ENCODE results near the gene RAB5IF.

Gene RAB5IF

DNA sequence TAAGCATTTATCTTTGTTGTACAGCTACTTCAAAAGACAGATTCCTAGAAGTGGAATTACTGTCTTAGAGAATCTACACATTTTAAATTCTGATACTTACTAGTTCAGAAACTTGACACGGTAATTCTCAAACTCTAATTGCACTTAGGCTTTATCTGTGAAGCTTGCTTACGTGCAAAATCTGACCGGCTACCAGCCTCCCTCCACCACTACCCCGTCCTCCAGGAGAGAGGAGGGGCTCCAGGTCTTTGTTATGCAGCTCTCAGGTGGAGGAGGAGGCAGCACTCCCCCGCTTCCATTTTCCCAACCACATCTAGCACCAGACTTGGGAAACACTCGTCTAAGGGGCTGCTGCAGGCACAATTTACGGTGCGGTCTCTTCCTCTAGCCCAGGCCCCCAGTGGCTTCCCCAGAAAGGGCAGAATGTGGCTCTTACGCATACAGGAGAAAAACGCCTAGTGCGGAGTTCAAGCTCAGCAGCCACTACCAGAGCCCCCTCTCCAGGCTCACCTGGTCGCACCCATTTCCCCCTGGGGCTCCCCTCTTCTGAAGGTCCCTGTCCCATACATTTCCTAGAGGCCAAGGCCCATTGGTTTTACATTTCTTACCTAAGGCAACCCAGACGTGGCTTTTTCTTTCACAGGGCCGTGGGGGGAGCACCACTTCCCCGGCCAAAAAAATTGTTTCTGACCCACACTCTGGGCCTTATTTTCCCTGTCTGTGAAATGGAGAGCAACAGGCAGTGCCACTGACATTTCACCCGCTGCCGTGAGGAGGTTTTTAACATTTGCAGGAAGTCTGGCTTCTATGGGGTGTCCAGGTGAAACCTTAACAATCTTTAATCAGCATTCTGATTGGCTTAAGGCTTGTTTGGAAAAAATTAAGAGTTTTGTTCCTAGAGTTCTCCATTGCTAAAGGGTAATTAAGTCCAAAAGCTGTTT is 33.7 kb upstream of the RAB5IF start:
- TF ChIP-seq, protein P1, sequence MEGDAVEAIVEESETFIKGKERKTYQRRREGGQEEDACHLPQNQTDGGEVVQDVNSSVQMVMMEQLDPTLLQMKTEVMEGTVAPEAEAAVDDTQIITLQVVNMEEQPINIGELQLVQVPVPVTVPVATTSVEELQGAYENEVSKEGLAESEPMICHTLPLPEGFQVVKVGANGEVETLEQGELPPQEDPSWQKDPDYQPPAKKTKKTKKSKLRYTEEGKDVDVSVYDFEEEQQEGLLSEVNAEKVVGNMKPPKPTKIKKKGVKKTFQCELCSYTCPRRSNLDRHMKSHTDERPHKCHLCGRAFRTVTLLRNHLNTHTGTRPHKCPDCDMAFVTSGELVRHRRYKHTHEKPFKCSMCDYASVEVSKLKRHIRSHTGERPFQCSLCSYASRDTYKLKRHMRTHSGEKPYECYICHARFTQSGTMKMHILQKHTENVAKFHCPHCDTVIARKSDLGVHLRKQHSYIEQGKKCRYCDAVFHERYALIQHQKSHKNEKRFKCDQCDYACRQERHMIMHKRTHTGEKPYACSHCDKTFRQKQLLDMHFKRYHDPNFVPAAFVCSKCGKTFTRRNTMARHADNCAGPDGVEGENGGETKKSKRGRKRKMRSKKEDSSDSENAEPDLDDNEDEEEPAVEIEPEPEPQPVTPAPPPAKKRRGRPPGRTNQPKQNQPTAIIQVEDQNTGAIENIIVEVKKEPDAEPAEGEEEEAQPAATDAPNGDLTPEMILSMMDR (IDR thresholded peaks at IDR 0.05; ENCODE audit: low read depth, low read length): no peak
- DNase-seq (ENCODE audit: extremely low read depth, low read depth): no peak

DNA sequence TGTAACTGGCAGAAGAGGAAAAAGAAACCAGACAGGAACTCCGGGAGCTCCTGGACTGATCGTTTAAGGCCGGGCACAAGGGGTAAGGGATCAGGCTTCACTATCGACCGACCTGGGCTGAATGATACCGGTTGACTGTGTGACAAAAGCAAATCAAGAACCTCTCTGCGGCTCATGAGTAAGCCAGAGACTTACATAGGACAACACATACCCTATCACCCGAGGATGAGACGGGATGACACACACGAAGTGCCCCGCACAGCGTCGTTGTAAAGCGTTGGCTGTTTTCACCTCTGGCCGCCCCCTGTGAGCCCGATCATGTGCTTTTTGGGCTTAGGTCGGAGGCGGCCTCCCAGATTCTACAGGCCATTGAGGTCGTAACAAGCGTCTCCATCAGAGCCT is 32.9 kb upstream of the RAB5IF start:
- TF ChIP-seq, protein P1 (IDR thresholded peaks at IDR 0.05; ENCODE audit: low read depth, low read length): no peak
- DNase-seq (ENCODE audit: extremely low read depth, low read depth): no peak

DNA sequence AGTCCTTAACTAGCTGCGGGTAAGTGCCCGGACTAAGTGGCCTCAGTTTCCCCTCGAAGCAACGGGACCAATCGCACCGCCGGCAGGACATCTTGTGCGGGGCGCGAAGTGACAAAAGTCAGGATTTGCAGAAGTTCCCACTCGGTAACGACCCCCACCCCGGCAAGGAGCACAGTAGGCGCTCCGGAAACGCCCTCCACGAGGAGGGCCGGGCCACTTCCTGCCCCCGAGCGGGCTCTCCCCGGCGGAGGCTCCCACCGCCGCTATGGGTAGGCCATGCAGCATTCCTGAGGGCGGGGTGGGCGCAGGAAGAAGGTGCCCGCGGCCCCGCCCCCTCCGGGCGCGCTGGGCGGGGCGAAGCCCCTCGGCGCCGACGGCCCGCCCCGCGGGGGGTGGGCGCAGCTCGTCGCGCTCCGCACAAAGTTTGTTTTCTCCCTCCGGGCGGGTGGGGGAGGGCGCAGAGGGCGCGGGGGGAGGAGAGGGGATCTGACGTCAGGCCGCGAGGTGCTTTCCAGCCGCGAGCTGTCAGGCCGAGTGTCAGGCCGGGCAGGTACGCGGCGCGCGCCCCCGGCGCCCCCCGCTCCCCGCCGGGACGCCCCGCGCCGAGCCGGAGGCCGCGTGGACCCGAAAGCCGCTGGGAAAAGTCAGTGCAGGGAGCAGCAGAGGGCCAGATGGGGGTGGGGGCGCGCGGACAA is 32.3 kb upstream of the RAB5IF start, which contains the start of gene TGIF2:
TSS of gene TGIF2 (plus strand) at position 495 of the 695 bp plus-strand sequence. CDS start 5,178 bp downstream, outside the sequence.
- TF ChIP-seq, protein P1 (IDR thresholded peaks at IDR 0.05; ENCODE audit: low read depth, low read length): no peak
- DNase-seq (ENCODE audit: extremely low read depth, low read depth): no peak

DNA sequence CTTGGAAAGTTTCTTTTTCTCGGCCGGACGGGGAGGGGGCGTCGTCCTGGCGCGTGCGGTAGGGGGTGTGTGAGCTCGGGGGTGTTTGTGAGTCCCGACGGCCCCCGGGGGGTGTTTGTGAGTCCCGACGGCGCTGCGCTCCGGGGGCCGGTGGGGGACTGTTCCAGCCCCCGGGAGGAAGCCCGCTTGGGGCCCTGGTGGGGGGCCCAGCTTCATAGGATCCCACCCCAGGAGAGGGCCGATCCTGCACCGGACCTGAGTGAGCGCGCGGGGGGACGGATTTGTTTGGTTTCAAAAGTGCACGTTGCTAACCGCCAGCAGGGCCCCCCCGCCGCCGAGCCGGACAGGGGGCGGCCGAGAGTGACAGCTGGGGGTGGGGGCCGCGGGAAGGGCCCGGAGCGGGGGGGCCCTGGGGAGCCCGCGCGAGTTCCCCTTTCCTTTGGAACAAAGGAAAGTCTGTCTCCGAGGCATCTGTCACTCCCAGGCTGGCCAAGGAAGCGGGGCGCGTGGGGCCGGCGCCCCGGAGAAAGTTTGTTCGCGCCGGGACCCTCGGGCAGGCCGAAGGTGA is 31.7 kb upstream of the RAB5IF start:
- TF ChIP-seq, protein P1 (IDR thresholded peaks at IDR 0.05; ENCODE audit: low read depth, low read length): no peak
- DNase-seq (ENCODE audit: extremely low read depth, low read depth): no peak

DNA sequence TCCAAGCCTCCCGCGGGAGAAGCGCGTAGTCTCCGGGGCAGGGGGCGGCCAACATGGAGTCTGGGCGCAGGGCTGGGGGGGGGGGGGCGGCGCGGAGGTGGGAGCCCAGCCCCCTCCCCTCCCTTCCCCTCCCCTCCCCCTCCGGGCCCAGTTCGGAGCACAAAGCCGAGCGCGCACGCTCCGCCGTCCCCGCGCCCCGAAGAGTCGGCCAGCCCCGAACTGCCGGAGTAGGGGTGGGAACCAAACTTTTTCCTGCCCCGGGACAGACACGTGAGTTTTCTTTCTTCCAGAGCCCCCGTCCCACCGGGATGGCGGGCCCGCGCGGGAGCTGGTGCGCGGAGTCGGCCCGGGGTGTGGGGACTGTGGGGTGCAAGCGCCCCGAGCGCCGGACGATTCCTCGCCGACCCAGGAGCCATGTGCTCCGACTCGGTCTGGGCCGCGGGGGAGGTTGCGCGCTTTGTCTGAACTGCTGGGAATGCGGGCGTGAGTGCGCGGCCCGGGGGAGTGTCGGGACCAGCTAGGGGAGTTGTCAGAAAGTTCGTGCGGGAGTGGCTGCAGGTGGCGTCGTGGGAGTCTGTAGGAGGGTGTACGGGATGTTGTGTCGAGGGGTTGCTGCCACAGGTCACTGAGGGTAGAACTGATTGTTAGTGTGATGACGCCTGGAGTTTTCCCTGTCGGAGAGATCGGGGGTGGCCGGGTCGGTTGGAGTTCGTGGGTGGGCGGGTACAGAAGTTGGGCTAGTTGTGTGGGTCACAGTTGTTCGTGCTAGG is 31.0 kb upstream of the RAB5IF start:
- TF ChIP-seq, protein P1 (IDR thresholded peaks at IDR 0.05; ENCODE audit: low read depth, low read length): no peak; the same call in 1 of the 2 replicates
- no peak for DNase-seq (ENCODE audit: extremely low read depth, low read depth)

DNA sequence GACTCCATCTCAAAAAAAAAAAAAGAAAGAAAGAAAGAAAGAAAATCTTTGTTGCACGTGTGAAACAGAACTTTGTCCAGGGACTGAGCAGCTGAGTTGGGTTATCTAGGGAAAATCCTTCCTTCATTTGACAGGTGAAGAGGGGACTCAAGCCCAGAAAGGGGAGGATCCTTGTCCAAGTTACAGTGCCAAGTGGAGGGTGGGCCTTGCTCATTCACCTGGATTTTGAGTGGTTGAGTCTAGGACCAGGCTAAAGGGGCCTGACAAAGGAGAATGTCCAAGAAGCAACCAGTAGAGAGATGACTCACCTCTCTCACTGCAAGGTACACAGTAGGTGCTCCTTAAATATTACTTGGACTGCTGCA is 29.5 kb upstream of the RAB5IF start:
- TF ChIP-seq, protein P1 (IDR thresholded peaks at IDR 0.05; ENCODE audit: low read depth, low read length): no peak
- no peak for DNase-seq (ENCODE audit: extremely low read depth, low read depth)
